Panc1 (cell line): ENCODE results near the gene TBXA2R. TPM values are rescaled to one million over a fixed set of nuclear protein-coding genes. Genes with fewer than 3 reads are reported as not detected.

ENCODE experiments used
- ATAC-seq: fragments of 200-7000 bp; cut with Tn5 transposase; 2 replicates; pipeline ENCODE4 v1.9.1; 2020; ENCODE audit warnings: mild to moderate bottlenecking, moderate library complexity
- BruUV-seq: library from RNA; stranded (reverse); fragments of 400-500 nt; replicated peaks from 2 replicates; lab custom pipeline; 2021; lab: Mats Ljungman, UMichigan
- CTCF ChIA-PET: fragments of 300-600 bp; sonication (Branson Sonifier 250); formaldehyde crosslinking; loops from one replicate; lab custom pipeline; 2022; ENCODE audit warnings: antibody characterized with exemption; lab: Charles Lee
- POLR2A ChIA-PET: fragments of 300-600 bp; sonication (Branson Sonifier 250); formaldehyde crosslinking; loops from one replicate; lab custom pipeline; 2022; ENCODE audit warnings: antibody characterized with exemption; lab: Charles Lee
- DNase-seq: peaks from one replicate; pipeline ENCODE4 v3.0.0-alpha.2; 2010; ENCODE audit warnings: low read depth, low spot score
- H3K27ac ChIP-seq: 2 replicates; pipeline ENCODE4 v1.5.1; 2011; ENCODE audit warnings: mild to moderate bottlenecking, low read length, inconsistent platforms
- H3K27me3 ChIP-seq: fragments of 200-500 bp; sonication (Bioruptor generic); 2 replicates; pipeline ENCODE4 v1.6.0; 2014; ENCODE audit warnings: low read length, inconsistent platforms; ENCODE audit not compliant: control insufficient read depth, insufficient read depth
- H3K36me3 ChIP-seq: fragments of 200-500 bp; sonication (Bioruptor generic); 2 replicates; pipeline ENCODE4 v1.5.1; 2014; ENCODE audit warnings: inconsistent platforms, mild to moderate bottlenecking, low read length, moderate library complexity; ENCODE audit not compliant: control insufficient read depth, insufficient read depth
- H3K4me1 ChIP-seq: 2 replicates; pipeline ENCODE4 v1.5.1; 2011; ENCODE audit warnings: inconsistent platforms, mild to moderate bottlenecking, low read length, moderate library complexity; ENCODE audit not compliant: control insufficient read depth, insufficient read depth
- H3K4me3 ChIP-seq, 2 experiments: 2 replicates each; pipeline ENCODE4 v1.5.1; 2011 to 2012; ENCODE audit warnings: low read depth in 2 of 2, low read length in 2 of 2, mild to moderate bottlenecking in 2 of 2, inconsistent platforms in 1 of 2, moderate library complexity in 1 of 2
- H3K9me3 ChIP-seq: fragments of 200-500 bp; sonication (Bioruptor generic); 2 replicates; pipeline ENCODE4 v1.5.1; 2014; ENCODE audit warnings: low read depth, mild to moderate bottlenecking, inconsistent platforms, low read length, moderate library complexity; ENCODE audit not compliant: control insufficient read depth, insufficient read depth
- CTCF ChIP-seq: fragments of 450-650 bp; IDR thresholded peaks from 2 replicates; pipeline ENCODE4 v1.5.1; 2017; ENCODE audit warnings: mild to moderate bottlenecking
- POLR2AphosphoS5 ChIP-seq: IDR thresholded peaks from 2 replicates; pipeline ENCODE4 v1.6.1; 2012; ENCODE audit warnings: mild to moderate bottlenecking, low read depth, low read length, moderate library complexity
- SIN3A ChIP-seq: IDR thresholded peaks from 2 replicates; pipeline ENCODE4 v1.6.1; 2012; ENCODE audit warnings: low read depth, mild to moderate bottlenecking, low read length, moderate library complexity, borderline replicate concordance; ENCODE audit not compliant: insufficient read depth
- TCF7L2 ChIP-seq: IDR thresholded peaks from 2 replicates; pipeline ENCODE4 v1.6.1; 2011; ENCODE audit warnings: mild to moderate bottlenecking, low read depth, low read length, inconsistent platforms
- in situ Hi-C: cut with HindIII; loops from 2 replicates; pipeline ENCODE4 v1.10.0; 2016; ENCODE audit warnings: low sequenced_read_pairs, low pct_unique_long_range_greater_than_20kb
- intact Hi-C: fragments of 100-400 bp; cut with micrococcal nuclease; formaldehyde crosslinking; loops from one replicate; pipeline ENCODE4 v1.10.0; 2022; ENCODE audit not compliant: unreplicated experiment
- total RNA-seq: library from RNA; stranded (reverse); gene quantifications from one replicate; pipeline ENCODE4 v1.2.1, GENCODE V29; 2021; ENCODE audit not compliant: unreplicated experiment
- TF ChIP-seq, protein P1 (sequence below), 2 experiments: IDR thresholded peaks; 2 replicates each; pipeline ENCODE4 v1.6.1; 2011 to 2012; ENCODE audit warnings: low read depth in 2 of 2, control low read depth in 1 of 2, low read length in 1 of 2, mild to moderate bottlenecking in 1 of 2, moderate library complexity in 1 of 2; ENCODE audit not compliant: insufficient read depth in 1 of 2

The TBXA2R gene
- total RNA-seq, 1 experiment from 2014 or later: 5.2 TPM

DNA sequence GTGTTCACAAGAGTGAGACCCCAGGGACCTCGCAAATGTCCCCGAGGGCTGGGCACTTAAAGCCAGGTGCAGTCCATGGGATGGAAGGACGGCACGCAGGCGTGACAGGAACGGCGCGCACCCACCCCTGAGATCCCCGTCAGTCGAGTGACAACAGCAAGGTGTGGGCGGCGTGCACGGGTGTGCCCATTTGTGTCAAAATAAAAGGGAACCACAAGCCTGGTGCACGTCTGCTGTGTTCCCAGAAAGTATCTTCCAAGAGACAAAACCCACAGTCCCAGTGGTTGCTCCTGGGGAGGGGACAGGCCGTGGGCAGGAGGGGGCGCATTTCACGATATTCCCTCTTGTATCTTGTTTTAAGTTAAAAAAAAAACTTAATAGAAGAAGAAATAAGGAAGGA is 35.6 kb upstream of the TBXA2R start:
- no TSS peak for BruUV-seq
- no peak overlapping the region for H3K27ac ChIP-seq
- H3K36me3 ChIP-seq: no peaks in the 10 kb centered on the region
- ChIA-PET POLR2A (interaction anchor here (0.6 to 0.7 kb wide), 2 partner anchors 13 to 17 kb away, joined by 4 read pairs; no protein-coding TSS in a partner anchor), CTCF (no interaction called here)
- no peak for TF ChIP-seq TCF7L2
- TF ChIP-seq POLR2AphosphoS5: no peak
- TF ChIP-seq SIN3A: no peak
- TF ChIP-seq CTCF: no peak
- TF ChIP-seq, protein P1, sequence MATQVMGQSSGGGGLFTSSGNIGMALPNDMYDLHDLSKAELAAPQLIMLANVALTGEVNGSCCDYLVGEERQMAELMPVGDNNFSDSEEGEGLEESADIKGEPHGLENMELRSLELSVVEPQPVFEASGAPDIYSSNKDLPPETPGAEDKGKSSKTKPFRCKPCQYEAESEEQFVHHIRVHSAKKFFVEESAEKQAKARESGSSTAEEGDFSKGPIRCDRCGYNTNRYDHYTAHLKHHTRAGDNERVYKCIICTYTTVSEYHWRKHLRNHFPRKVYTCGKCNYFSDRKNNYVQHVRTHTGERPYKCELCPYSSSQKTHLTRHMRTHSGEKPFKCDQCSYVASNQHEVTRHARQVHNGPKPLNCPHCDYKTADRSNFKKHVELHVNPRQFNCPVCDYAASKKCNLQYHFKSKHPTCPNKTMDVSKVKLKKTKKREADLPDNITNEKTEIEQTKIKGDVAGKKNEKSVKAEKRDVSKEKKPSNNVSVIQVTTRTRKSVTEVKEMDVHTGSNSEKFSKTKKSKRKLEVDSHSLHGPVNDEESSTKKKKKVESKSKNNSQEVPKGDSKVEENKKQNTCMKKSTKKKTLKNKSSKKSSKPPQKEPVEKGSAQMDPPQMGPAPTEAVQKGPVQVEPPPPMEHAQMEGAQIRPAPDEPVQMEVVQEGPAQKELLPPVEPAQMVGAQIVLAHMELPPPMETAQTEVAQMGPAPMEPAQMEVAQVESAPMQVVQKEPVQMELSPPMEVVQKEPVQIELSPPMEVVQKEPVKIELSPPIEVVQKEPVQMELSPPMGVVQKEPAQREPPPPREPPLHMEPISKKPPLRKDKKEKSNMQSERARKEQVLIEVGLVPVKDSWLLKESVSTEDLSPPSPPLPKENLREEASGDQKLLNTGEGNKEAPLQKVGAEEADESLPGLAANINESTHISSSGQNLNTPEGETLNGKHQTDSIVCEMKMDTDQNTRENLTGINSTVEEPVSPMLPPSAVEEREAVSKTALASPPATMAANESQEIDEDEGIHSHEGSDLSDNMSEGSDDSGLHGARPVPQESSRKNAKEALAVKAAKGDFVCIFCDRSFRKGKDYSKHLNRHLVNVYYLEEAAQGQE (IDR thresholded peaks at IDR 0.05; ENCODE audit: insufficient read depth in 1 of 2, low read depth in 2 of 2, low read length in 1 of 2): no peak
- H3K27me3 ChIP-seq: no peaks in the 10 kb centered on the region
- DNase-seq: no peak
- peaks cover 4% of the 10 kb centered on the region for H3K4me1 ChIP-seq
- intact Hi-C loops: no loop called here
- no peak for ATAC-seq
- no peaks in the 10 kb centered on the region for H3K9me3 ChIP-seq
- no peak overlapping the region for H3K4me3 ChIP-seq
- in situ Hi-C loops: no loop called here

- no peak for ATAC-seq
- Histone ChIP-seq H3K4me1 (peaks cover 4% of the 10 kb centered on the region), H3K36me3 (no peaks in the 10 kb centered on the region), H3K9me3 (no peaks in the 10 kb centered on the region), H3K4me3 (no peak overlapping the region), H3K27ac (no peak overlapping the region), H3K27me3 (no peaks in the 10 kb centered on the region)
- TF ChIP-seq, protein P1 (IDR thresholded peaks at IDR 0.05; ENCODE audit: insufficient read depth in 1 of 2, low read depth in 2 of 2, low read length in 1 of 2): no peak
- TF ChIP-seq TCF7L2 (no peak), POLR2AphosphoS5 (no peak), CTCF (no peak), SIN3A (no peak)
- no TSS peak for BruUV-seq
- no peak for DNase-seq
- in situ Hi-C loops (no loop called here), intact Hi-C loops (no loop called here)
- ChIA-PET CTCF (no interaction called here), POLR2A (no interaction called here)
These were observed 35.0 kb upstream of the TBXA2R start for GRCh38 chr19:3641515-3642269.
